ENCODE data around the gene SLC10A1.
"Not testable (repeated sequence)": the region's sequence is repeated elsewhere in the genome, so short reads cannot be mapped to it uniquely, and the experiment has no call there.

SLC10A1 gene

DNA sequence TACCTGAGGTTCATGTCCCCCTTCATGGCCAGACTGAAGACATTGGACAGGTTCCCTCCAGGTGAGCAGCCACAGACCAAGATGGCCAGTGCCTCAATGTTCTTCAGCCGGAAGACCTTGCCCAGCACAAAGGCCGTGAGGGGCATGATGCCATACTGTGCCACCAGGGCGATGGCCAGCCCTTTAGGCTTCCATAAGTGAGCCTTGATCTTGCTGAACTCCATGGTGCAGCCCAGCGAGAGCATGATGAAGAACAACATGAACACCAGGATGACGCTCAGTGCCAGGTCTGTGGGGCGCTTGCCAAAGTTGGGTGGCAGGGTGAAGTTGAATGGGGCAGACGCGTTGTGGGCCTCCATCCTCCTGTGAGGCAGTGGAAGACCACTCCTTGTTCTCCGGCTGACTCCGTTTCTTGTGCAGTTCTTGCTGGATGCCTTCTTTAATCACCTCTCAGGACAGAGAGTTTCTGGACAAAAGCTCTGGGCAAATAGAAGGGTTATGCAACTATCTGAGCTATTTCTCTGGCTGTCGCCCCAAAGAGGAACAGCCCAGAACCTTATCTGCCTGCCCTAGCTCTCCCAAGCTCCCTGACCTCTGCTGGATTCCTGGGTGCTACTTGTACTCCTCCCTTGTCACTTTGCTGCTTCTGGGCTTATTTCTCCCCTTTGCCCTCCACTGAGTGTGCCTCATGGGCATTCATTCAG is at the start of gene SLC10A1:
Gene SLC10A1, minus strand, starts transcription at position 445 of the 704 bp plus-strand sequence. Its CDS starts 86 bp downstream, at position 359.
- no peak for DNase-seq (ENCODE audit: low spot score)

GRCh38 chr14:69845787-69846186 is 48.7 kb upstream of the SLC10A1 start:
- DNase-seq (ENCODE audit: low spot score), result no peak

DNA sequence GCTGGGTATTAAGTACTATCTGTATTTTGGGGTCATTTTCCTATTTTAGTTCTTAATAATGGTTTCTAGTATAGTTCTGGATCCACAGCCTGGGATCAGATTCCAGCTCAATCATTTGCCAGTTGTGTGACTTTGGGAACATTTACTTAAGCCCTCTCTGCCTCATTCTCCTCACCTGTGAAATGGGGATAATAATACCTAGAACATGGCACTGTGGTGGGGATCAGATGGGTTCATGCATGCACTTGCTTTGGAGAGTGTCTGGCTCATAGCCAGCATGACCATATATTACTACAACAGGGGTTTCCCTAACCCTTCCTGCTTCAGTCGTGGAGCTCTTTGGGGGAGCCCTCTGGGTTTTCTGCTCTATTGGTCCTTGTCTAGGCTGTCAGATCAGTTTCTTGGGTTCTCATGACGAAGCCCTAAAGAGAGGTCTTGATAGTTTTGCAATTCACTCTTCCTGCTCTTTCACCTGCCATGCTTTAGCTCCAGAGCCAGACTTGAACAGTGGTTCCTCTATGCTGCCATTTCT is 48.1 kb upstream of the SLC10A1 start:
- no peak for DNase-seq (ENCODE audit: low spot score)

GRCh38 chr14:69844171-69844570 is 47.1 kb upstream of the SLC10A1 start:
- DNase-seq (ENCODE audit: low spot score), result no peak

DNA sequence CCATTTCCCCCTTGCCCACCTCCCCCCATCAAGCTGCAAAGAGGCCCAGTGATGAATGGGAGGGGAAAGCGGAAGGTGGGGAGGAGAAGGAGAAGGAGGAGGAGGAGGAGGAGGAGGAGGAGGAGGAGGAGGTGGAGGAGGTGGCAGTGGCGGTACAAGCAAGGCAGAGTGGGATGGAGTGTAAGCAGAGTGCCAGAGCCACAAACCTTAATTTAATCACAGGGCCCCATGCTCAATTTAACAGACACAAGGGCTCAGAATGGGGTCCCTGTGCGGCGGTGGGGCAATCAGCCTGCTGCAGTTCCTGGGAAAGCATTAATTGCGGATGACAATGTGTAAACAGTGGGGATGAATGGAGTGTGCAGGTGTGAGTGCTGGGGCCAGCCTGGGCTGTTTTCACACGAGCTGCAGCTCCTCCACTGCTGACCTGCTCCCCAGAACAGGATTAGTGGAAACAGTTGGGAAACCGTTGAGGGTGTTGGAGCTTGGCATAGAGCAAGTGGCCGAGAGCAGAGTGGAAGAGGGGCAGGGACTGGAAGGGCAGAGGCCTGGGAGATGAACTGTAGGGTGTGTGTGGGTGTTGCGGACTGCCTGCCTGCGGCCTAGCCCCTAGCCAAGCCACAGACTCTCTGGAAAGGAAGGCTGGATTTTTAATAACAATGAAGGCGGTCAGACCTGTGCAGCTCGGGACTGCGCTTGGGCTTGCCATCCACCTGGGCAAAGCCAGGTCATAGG is 45.8 kb upstream of the SLC10A1 start:
- no peak for DNase-seq (ENCODE audit: low spot score)

- no peak for DNase-seq (ENCODE audit: low spot score)
Measured at GRCh38 chr14:69841656-69842055, 44.6 kb upstream of the SLC10A1 start.

DNA sequence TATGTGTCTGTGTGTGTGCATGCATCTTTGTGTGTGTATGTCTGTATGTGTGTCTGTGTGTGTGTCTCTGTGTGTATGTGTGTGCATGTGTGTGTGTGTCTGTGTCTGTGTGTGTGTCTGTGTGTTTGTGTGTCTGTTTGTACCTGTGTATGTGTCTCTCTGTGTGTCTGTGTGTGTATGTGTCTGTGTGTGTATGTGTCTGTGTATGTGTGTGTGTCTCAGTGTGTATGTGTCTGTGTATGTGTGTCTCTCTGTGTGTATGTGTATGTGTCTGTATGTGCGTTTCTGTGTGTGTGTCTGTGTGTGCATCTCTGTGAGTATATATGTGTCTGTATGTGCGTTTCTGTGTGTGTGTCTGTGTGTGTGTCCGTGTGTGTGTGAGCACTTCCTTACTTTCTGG is 42.6 kb upstream of the SLC10A1 start:
- no peak for DNase-seq (ENCODE audit: low spot score)

- no peak for DNase-seq (ENCODE audit: low spot score)
Measured at GRCh38 chr14:69838881-69839416, 41.9 kb upstream of the SLC10A1 start.

- no peak for DNase-seq (ENCODE audit: low spot score)
Measured at GRCh38 chr14:69828879-69829278, 31.8 kb upstream of the SLC10A1 start.

DNA sequence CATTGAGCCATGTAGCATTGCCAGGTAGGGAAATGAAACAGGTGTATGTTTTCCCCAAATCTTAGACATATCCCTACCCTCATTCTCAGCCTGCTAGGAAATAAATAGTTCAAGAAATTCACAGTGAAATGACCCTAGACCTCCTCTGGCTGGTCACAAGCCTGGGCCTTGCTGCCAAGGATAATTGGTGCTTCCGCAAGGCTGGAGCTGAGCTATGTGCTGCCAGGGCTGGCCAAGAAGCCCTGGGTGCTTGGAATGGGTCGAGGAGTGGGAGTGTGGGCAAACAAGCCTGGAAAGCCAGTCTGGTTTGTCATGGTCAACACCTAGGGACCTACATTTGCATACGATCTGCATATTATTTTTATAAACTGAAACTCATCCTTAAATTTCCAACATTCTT is 31.3 kb upstream of the SLC10A1 start:
- DNase-seq (ENCODE audit: low spot score), result no peak

DNA sequence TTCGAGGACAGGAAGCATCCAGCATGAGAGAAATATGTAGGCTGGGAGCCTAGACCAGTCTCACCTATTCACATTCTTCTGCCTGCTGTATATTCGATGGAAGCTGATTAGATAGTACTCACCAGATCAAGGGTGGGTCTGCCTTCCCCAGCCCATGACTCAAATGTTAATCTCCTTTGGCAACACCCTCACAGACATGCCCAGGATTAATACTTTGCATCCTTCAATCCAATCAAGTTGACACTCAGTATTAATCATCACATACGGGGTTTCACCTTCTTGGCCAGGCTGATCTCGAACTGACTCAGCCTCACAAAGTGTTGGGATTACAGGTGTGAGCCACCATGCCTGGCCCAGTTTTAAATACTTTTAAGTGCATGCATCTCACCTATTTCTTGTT is 30.5 kb upstream of the SLC10A1 start:
- no peak for DNase-seq (ENCODE audit: low spot score)

DNA sequence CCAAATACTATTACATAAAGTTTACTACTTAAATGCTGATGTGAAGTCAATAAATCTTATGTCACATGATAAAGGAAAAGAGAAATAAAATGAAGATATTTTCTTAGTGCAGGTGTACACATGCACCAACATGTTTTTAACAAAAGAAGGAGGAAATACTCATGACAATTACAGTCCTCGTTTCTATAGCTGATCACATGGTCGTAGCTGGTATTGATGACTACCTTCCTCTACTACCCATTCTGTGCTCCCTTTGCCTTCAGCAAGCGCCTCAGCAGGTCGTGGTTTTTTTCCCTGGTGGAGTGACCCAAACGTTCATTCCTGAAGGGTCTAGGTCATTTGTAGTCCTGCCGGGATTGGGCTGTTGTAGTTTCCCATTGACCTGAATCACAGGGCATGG is 25.4 kb upstream of the SLC10A1 start:
- no peak for DNase-seq (ENCODE audit: low spot score)

GRCh38 chr14:69820991-69821390 is 23.9 kb upstream of the SLC10A1 start:
- no peak for DNase-seq (ENCODE audit: low spot score)

- no peak for DNase-seq (ENCODE audit: low spot score)
Measured at GRCh38 chr14:69819607-69820006, 22.6 kb upstream of the SLC10A1 start.

DNA sequence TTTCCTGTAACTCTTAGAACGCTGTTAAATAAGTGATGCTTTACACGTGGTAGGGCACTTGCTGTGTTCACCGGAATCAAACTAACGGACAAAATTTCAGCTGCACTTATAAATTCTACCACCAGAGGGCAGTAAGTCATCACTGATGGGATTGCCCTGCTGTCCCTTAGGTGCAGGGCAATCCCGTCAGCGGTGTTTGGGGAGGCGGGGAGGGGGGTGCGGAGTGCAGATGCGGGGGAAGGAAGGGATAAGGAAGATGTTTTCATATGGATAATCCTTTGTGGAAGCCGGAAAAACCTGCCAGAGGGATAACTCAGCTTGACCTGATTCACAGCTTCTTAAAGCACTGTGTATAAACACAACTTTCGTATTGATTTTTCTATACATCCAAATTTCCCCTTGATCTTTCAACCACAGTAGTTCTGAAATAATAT is 21.7 kb upstream of the SLC10A1 start:
- DNase-seq (ENCODE audit: low spot score), result peak; percentile 70

- no peak for DNase-seq (ENCODE audit: low spot score)
Measured at GRCh38 chr14:69816216-69816615, 19.2 kb upstream of the SLC10A1 start.

GRCh38 chr14:69815556-69815955 is 18.5 kb upstream of the SLC10A1 start:
- DNase-seq (ENCODE audit: low spot score), result no peak

- DNase-seq (ENCODE audit: low spot score), result no peak
Measured at GRCh38 chr14:69814397-69814796, 17.4 kb upstream of the SLC10A1 start.

GRCh38 chr14:69813346-69813745 is 16.3 kb upstream of the SLC10A1 start:
- DNase-seq (ENCODE audit: low spot score), result not testable (repeated sequence)

GRCh38 chr14:69812711-69813110 is 15.7 kb upstream of the SLC10A1 start:
- DNase-seq (ENCODE audit: low spot score), result peak; percentile 11

GRCh38 chr14:69811868-69812252 is 14.8 kb upstream of the SLC10A1 start:
- no peak for DNase-seq (ENCODE audit: low spot score)

DNA sequence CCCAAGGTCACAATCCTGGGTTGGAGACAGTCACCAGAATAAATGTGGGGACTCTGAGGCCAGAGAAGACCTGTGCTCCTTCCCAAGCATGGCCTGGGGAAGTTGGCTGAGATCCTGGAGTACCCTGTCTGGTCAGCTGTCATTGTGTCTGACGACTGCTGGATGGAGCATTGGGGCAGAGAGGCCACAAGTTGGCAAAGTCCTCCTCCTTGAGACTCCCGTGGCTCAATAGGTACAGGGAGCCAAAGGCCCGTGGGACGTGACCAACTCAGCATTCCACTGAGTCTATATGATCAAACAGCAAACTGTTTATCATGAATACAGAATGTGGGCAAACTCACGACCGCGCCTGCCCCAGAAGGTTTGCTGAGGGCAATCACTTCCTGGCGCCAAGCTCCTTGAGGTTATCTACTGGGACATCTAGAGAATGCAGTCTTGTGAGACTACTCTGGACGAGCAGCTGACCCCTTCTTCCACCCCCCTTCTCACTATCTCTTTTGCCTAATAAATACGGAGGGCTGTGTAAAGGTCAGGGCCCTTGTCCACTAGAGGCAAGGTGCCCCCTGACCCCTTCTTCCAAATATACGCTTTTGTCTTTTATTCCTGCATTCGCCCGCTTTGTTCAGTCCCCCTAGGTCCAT is 14.3 kb upstream of the SLC10A1 start:
- DNase-seq (ENCODE audit: low spot score), result no peak
